A549 (cell line): ENCODE results near the gene GJA3.

ENCODE experiments used
- CBX8 ChIP-seq: fragments of 200-600 bp; sonication (generic); IDR thresholded peaks from 2 replicates; pipeline ENCODE4 v1.6.1; 2016
- CEBPB ChIP-seq, 2 experiments: fragments of >200 bp in 1 of 2; sonication (Bioruptor Twin) in 1 of 2; formaldehyde crosslinking in 1 of 2; IDR thresholded peaks; 2 replicates each; pipeline ENCODE4 v1.6.1; 2012 to 2016
- CTCF ChIP-seq: fragments of >200 bp; sonication (Bioruptor Twin); formaldehyde crosslinking; IDR thresholded peaks from 3 replicates; pipeline ENCODE4 v1.5.1; 2016
- EHF ChIP-seq: fragments of 250-450 bp; sonication (Bioruptor Pico); IDR thresholded peaks from 2 replicates; pipeline ENCODE4 v1.5.0; 2020; ENCODE audit warnings: mild to moderate bottlenecking
- EP300 ChIP-seq, 2 experiments: fragments of >200 bp; sonication (Bioruptor Twin); formaldehyde crosslinking; IDR thresholded peaks; 2 replicates in 1 of 2; 3 replicates in 1 of 2; pipeline ENCODE4 v1.6.1; 2016 to 2017
- JUN ChIP-seq, 2 experiments: fragments of >200 bp; sonication (Bioruptor Twin); formaldehyde crosslinking; IDR thresholded peaks; 2 replicates in 1 of 2; 3 replicates in 1 of 2; pipeline ENCODE4 v1.6.1; 2016 to 2017
- MAFK ChIP-seq: fragments of 450-650 bp; IDR thresholded peaks from 2 replicates; pipeline ENCODE4 v1.6.1; 2014; ENCODE audit not compliant: partially characterized antibody
- POLR2A ChIP-seq: IDR thresholded peaks from 2 replicates; pipeline ENCODE4 v1.6.1; 2012; ENCODE audit warnings: mild to moderate bottlenecking, low read length
- RCOR1 ChIP-seq: fragments of 150-350 bp; IDR thresholded peaks from 2 replicates; pipeline ENCODE4 v1.6.1; 2014; ENCODE audit warnings: antibody characterized with exemption, low read length, low read depth
- REST ChIP-seq: fragments of 200-600 bp; sonication (generic); IDR thresholded peaks from 2 replicates; pipeline ENCODE4 v1.6.1; 2016; ENCODE audit warnings: antibody characterized with exemption, mild to moderate bottlenecking, moderate library complexity
- USF2 ChIP-seq: fragments of 450-650 bp; IDR thresholded peaks from 2 replicates; pipeline ENCODE4 v1.6.1; 2014; ENCODE audit warnings: antibody characterized with exemption
- ZC3H11A ChIP-seq: fragments of 450-650 bp; IDR thresholded peaks from 2 replicates; pipeline ENCODE4 v1.6.1; 2014; ENCODE audit warnings: antibody characterized with exemption, mild to moderate bottlenecking
- ZNF302 ChIP-seq: fragments of 250-450 bp; sonication (Bioruptor Pico); IDR thresholded peaks from 2 replicates; pipeline ENCODE4 v1.9.0; 2021; ENCODE audit warnings: inconsistent platforms, mild to moderate bottlenecking, moderate library complexity

GRCh38 chr13:20192158-20192835 lies 31.4 kb upstream of the GJA3 start:
- no peak for TF ChIP-seq MAFK
- no peak for TF ChIP-seq RCOR1
- no peak for TF ChIP-seq CTCF
- no peak for TF ChIP-seq EP300 (IDR thresholded peaks at IDR 0.05)
- TF ChIP-seq USF2, result no peak
- no peak for TF ChIP-seq ZC3H11A
- TF ChIP-seq CBX8, result no peak
- TF ChIP-seq REST, result no peak
- no peak for TF ChIP-seq CEBPB (IDR thresholded peaks at IDR 0.05)
- no peak for TF ChIP-seq POLR2A
- TF ChIP-seq JUN (IDR thresholded peaks at IDR 0.05), result no peak
- TF ChIP-seq ZNF302, result no peak
- no peak for TF ChIP-seq EHF (CRISPR knock-in tag)
